Heart right ventricle (tissue), 16 donors: ENCODE data around the gene GMDS. TPM values are rescaled to one million over a fixed set of nuclear protein-coding genes. Genes with fewer than 3 reads are reported as not detected.

Experiments used
- ATAC-seq, 8 donors: fragments of 200-7000 bp; cut with Tn5 transposase; one replicate each; pipeline ENCODE4 v1.9.1; 2020; ENCODE audit warnings: mild to moderate bottlenecking in 8 of 8, moderate library complexity in 8 of 8, moderate number of reproducible peaks in 1 of 8
- DNase-seq, 2 donors: peaks; one replicate each; pipeline ENCODE4 v3.0.0-alpha.2; 2020
- H3K27ac ChIP-seq, 10 donors: fragments of 200-600 bp; sonication (generic) in 2 of 10; one replicate each; pipeline versions ENCODE4 v1.5.0 to v1.8.0; 2020 to 2022; ENCODE audit warnings: mild to moderate bottlenecking in 3 of 10
- H3K27me3 ChIP-seq, 7 donors: fragments of 200-600 bp; one replicate each; pipeline ENCODE4 v1.8.0; 2021 to 2022; ENCODE audit warnings: mild to moderate bottlenecking in 2 of 7
- H3K36me3 ChIP-seq, 9 donors: fragments of 200-600 bp; sonication (generic) in 1 of 9; one replicate each; pipeline versions ENCODE4 v1.5.0 to v1.8.0; 2020 to 2022; ENCODE audit warnings: mild to moderate bottlenecking in 2 of 9
- H3K4me1 ChIP-seq, 9 donors: fragments of 200-600 bp; sonication (generic) in 1 of 9; one replicate each; pipeline versions ENCODE4 v1.5.0 to v1.8.0; 2020 to 2022; ENCODE audit warnings: mild to moderate bottlenecking in 4 of 9
- H3K4me3 ChIP-seq, 10 donors: fragments of 200-600 bp; sonication (generic) in 2 of 10; one replicate each; pipeline versions ENCODE4 v1.5.0 to v1.8.0; 2020 to 2022; ENCODE audit warnings: mild to moderate bottlenecking in 7 of 10, moderate library complexity in 2 of 10
- H3K9me3 ChIP-seq, 11 donors: fragments of 200-600 bp in 10 of 11; sonication (generic) in 2 of 11; one replicate each; pipeline versions ENCODE4 v1.5.0 to v1.8.0; 2013 to 2022; ENCODE audit warnings: mild to moderate bottlenecking in 2 of 11, control low read depth in 1 of 11, moderate library complexity in 1 of 11
- CTCF ChIP-seq, 9 donors: fragments of 200-600 bp; sonication (generic) in 2 of 9; IDR thresholded peaks; one replicate each; pipeline versions ENCODE4 v1.5.0 to v1.8.0; 2021 to 2022; ENCODE audit warnings: antibody characterized with exemption in 9 of 9, mild to moderate bottlenecking in 5 of 9, moderate library complexity in 1 of 9
- WGBS, 2 donors: extraction: QIAGEN DNeasy Blood & Tissue Kit; methylation state at CpG; one replicate each; pipeline ENCODE4 v1.1.7; 2013; ENCODE audit warnings: inconsistent platforms in 1 of 2; 5-methylcytosine and 5-hydroxymethylcytosine counted together
- intact Hi-C, 10 donors: fragments of 100-400 bp; cut with DNase I; formaldehyde crosslinking; loops; one replicate each; pipeline versions ENCODE4 v1.11.1 to v1.14.2; 2022
- polyA plus RNA-seq, 2 donors: library from polyadenylated mRNA; stranded (reverse); fragments of 200-250 nt; gene quantifications; one replicate each; pipeline ENCODE4 v1.2.3, GENCODE V29; 2013
- total RNA-seq, 10 donors: library from RNA; stranded (reverse); fragmentation: NEBNext Ultra II Directional in 3 of 10; extraction: Animal tissue kit (Norgen Biotek cat#: 25700) in 3 of 10; gene quantifications; one replicate each; pipeline versions ENCODE4 v1.2.1 to v1.2.4, GENCODE V29; 2021 to 2023
- donor health status: Arrhythmogenic right ventricular cardiomyopathy.
- donor health status: ischemic (EF 13 %, LVEDD 7.1; RV severe dilation, severe dysfunction).
- donor health status: healthy with polysubstance abuse.
- donor health status: DM: no; HTN: yes; CAD: no.
- donor health status: DM: no; HTN: no; CAD: no.
- donor health status: ischemic (EF 25% LVEDD 6.9; RV normal size, moderate dysfunction).
- donor health status: ischemic (EF 25% LVEDD 5.7; RV mildly dilated, moderate dysfunction).
- donor health status: healthy.
- donor health status: DM: yes; HTN: yes; CAD: no.
- donor health status: Ischemic cardiomyopathy.
- donor health status: ischemic (EF 35%, LVEDD 5.7; RV mildly dilated, moderate dysfunction).
- donor health status: nonischemic (EF 11% LVEDD 7.7; RV severe dilation, severe dysfunction).
- donor health status: DM: yes; HTN: yes; CAD: no.
- donor health status: PGD.
- donor health status: ischemic (EF 29% LVEDD 5.4; RV normal size, mild dysfunction).
- donor health status: nonischemic (EF 23%, LVEDD 6.1; RV moderate dilation, normal function).

The GMDS gene
- total and polyA plus RNA-seq, 12 donors = 5.0 to 10.6 (median 6.9) TPM

DNA sequence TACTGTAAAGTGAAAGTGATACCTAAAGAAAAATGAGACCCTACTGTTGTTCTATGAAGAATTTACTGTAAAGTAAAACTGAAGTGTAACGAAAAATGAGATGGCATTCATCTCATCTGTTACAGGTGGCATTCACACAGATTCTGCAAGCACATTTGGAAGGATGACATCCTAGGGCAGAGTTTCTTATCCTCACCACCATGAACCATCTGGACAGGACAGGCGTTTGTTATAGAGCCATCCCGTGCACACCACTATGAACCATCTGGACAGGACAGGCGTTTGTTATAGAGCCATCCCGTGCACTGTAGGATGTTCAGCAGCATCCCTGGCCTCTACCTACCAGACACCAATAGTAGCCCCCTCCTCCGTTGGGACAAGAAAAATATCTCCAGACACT is 294.8 kb downstream of the GMDS start:
- TF ChIP-seq CTCF (IDR thresholded peaks at IDR 0.05) = no peak
- no peak overlapping the region for H3K27ac ChIP-seq
- WGBS, 2 donors = 89 to 97% methylated on average over 6 of the region's 6 CpGs
- H3K4me3 ChIP-seq = no peak overlapping the region
- no peaks in the 10 kb centered on the region for H3K9me3 ChIP-seq
- ATAC-seq (no peak), DNase-seq (no peak)
- no peaks in the 10 kb centered on the region for H3K27me3 ChIP-seq
- peaks cover 0 to under 1% (median 0%) of the 10 kb centered on the region in 9 donors for H3K36me3 ChIP-seq
- H3K4me1 ChIP-seq = no peaks in the 10 kb centered on the region
- intact Hi-C loops = no loop called here

DNA sequence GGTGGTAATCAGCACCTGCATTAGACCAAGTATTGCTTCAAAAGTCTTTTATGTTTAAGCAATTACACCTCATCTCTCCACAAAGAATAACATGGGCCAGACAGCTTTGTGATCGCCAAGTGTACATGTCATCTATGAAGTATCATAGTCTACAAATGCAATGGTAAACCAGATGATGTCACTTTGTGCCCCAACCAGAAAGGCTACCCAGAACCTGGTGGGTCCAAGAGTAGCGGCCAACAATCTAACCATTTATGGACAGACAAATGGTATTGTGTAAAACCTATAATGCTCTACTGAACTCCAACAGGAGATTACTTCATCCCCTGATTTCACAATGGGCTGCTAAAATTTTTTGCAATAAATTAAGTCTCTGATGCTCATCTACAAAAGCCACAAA is 295.9 kb downstream of the GMDS start:
- Histone ChIP-seq H3K27ac (no peak overlapping the region), H3K9me3 (no peaks in the 10 kb centered on the region), H3K4me1 (no peaks in the 10 kb centered on the region), H3K4me3 (no peak overlapping the region), H3K36me3 (peaks cover 0 to 2% (median 0%) of the 10 kb centered on the region in 9 donors), H3K27me3 (no peaks in the 10 kb centered on the region)
- DNase-seq (no peak), ATAC-seq (no peak)
- 98 to 99% methylated on average over 2 of the region's 2 CpGs for WGBS, 2 donors
- intact Hi-C loops = no loop called here
- no peak for TF ChIP-seq CTCF (IDR thresholded peaks at IDR 0.05)

DNA sequence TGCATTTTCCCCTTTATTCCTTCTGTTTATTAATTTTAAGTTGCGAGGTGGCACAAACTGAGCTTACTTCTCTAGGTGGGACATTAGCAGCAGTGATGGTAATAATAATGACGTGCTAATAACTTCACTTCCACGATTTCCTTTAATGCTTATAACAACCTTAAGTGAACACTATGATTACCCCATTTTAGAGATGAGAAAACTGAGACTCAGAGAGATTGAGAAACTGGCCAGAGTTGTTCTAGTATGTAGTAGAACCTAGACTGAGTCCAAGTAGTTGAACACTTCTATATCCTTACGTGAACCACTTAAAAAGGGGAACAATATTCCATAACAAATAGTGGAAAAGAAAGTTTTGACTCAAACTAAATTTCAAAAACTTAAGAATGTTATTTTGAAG is 297.5 kb downstream of the GMDS start:
- Histone ChIP-seq H3K4me1 (no peaks in the 10 kb centered on the region), H3K36me3 (peaks cover 0 to 2% (median 0%) of the 10 kb centered on the region in 9 donors), H3K27me3 (no peaks in the 10 kb centered on the region), H3K9me3 (no peaks in the 10 kb centered on the region), H3K27ac (no peak overlapping the region), H3K4me3 (no peak overlapping the region)
- 97% methylated on average over 4 of the region's 4 CpGs for WGBS, 2 donors
- intact Hi-C loops = no loop called here
- ATAC-seq = no peak
- no peak for TF ChIP-seq CTCF (IDR thresholded peaks at IDR 0.05)
- no peak for DNase-seq

- H3K27me3 ChIP-seq = no peaks in the 10 kb centered on the region
- H3K27ac ChIP-seq = no peak overlapping the region
- ATAC-seq (no peak), DNase-seq (no peak)
- no peaks in the 10 kb centered on the region for H3K9me3 ChIP-seq
- WGBS, 2 donors = 95 to 96% methylated on average over 3 of the region's 3 CpGs
- peaks cover 0 to 2% (median 0%) of the 10 kb centered on the region in 9 donors for H3K36me3 ChIP-seq
- no peak for TF ChIP-seq CTCF (IDR thresholded peaks at IDR 0.05)
- intact Hi-C loops = no loop called here
- H3K4me1 ChIP-seq = no peaks in the 10 kb centered on the region
- no peak overlapping the region for H3K4me3 ChIP-seq
Observed at GRCh38 chr6:1946583-1946982, 298.8 kb downstream of the GMDS start.
